C4-2B (cell line): ENCODE results near the gene STMND1.
A peak's percentile ranks its signal among the peaks of the same experiment; 100 is the strongest.

ENCODE experiments used
- H3K27ac ChIP-seq: fragments of 450-650 bp; 2 replicates; pipeline ENCODE4 v1.5.1; 2017
- CTCF ChIP-seq: fragments of 450-650 bp; conservative IDR thresholded peaks from 2 replicates; pipeline ENCODE4 v1.5.1; 2017; ENCODE audit warnings: mild to moderate bottlenecking
- ZFX ChIP-seq: fragments of 450-650 bp; IDR thresholded peaks from 2 replicates; pipeline ENCODE4 v1.6.1; 2017

STMND1 gene

GRCh38 chr6:17098538-17098937 lies 3.3 kb upstream of the STMND1 start:
- TF ChIP-seq ZFX (no peak), CTCF (no peak; the same call in 1 of the 2 replicates)
- no peak overlapping the region for H3K27ac ChIP-seq

GRCh38 chr6:17099401-17100059 lies 2.3 kb upstream of the STMND1 start:
- TF ChIP-seq ZFX, result no peak
- no peak for TF ChIP-seq CTCF
- H3K27ac ChIP-seq, result no peak overlapping the region

GRCh38 chr6:17100806-17101205 lies 1.0 kb upstream of the STMND1 start:
- TF ChIP-seq ZFX (no peak), CTCF (no peak)

GRCh38 chr6:17102258-17102870 lies 514 bp downstream of the STMND1 start:
- no peak for TF ChIP-seq ZFX
- TF ChIP-seq CTCF, result no peak
- peak overlapping the region; percentile 10; the same call in 1 of the 2 replicates for H3K27ac ChIP-seq

More at GRCh38 chr6:17100806-17101205, 1.0 kb upstream of the STMND1 start:
- H3K27ac ChIP-seq, result no peak overlapping the region

- TF ChIP-seq ZFX (no peak), CTCF (peak; percentile 37)
- no peak overlapping the region for H3K27ac ChIP-seq
These were observed 1.9 kb downstream of the STMND1 start for GRCh38 chr6:17103715-17104114.

- no peak for TF ChIP-seq ZFX
- TF ChIP-seq CTCF, result no peak
- H3K27ac ChIP-seq, result no peak overlapping the region
These were observed 6.0 kb downstream of the STMND1 start for GRCh38 chr6:17107863-17108262.

- no peak overlapping the region for H3K27ac ChIP-seq
- TF ChIP-seq ZFX, result no peak
- no peak for TF ChIP-seq CTCF
These were observed 13.6 kb downstream of the STMND1 start for GRCh38 chr6:17115251-17116116.
